HepG2 (cell line): ENCODE results near the gene VPS4A. TPM values are rescaled to one million over a fixed set of nuclear protein-coding genes. Genes with fewer than 3 reads are reported as not detected.

Experiments
- AGO1 ChIP-seq: fragments of 200-400 bp; formaldehyde crosslinking; IDR thresholded peaks from 2 replicates; pipeline ENCODE4 v1.6.1; 2017; ENCODE audit warnings: mild to moderate bottlenecking, low read depth, low read length, moderate library complexity; ENCODE audit not compliant: poor library complexity, severe bottlenecking
- ARHGAP35 ChIP-seq: sonication (generic); formaldehyde crosslinking; IDR thresholded peaks from 2 replicates; pipeline ENCODE4 v1.9.0; 2022; ENCODE audit warnings: mild to moderate bottlenecking, inconsistent platforms, moderate library complexity, missing genetic modification reagents, borderline replicate concordance
- ARNT2 ChIP-seq: sonication (generic); formaldehyde crosslinking; IDR thresholded peaks from 2 replicates; pipeline ENCODE4 v1.8.0; 2022; ENCODE audit warnings: mild to moderate bottlenecking, low read depth, missing genetic modification reagents, moderate library complexity
- ATF6 ChIP-seq: sonication (generic); formaldehyde crosslinking; conservative IDR thresholded peaks from 2 replicates; pipeline ENCODE4 v1.4.0; 2020; ENCODE audit warnings: missing genetic modification reagents
- CREB1 ChIP-seq, 2 experiments: fragments of 450-650 bp in 1 of 2; IDR thresholded peaks; 2 replicates each; pipeline ENCODE4 v1.6.1; 2016 to 2017; ENCODE audit warnings: control low read depth in 1 of 2, mild to moderate bottlenecking in 1 of 2, missing compliant biosample characterization in 1 of 2, missing genetic modification characterization in 1 of 2
- JARID2 ChIP-seq: sonication (generic); formaldehyde crosslinking; IDR thresholded peaks from 2 replicates; pipeline ENCODE4 v1.8.1; 2023; ENCODE audit warnings: missing genetic modification reagents, inconsistent platforms; ENCODE audit not compliant: insufficient replicate concordance
- MYC ChIP-seq: sonication (generic); formaldehyde crosslinking; IDR thresholded peaks from 2 replicates; pipeline ENCODE4 v1.9.0; 2021; ENCODE audit warnings: missing genetic modification reagents, borderline replicate concordance
- PAX8 ChIP-seq: sonication (generic); formaldehyde crosslinking; IDR thresholded peaks from 2 replicates; pipeline ENCODE4 v1.8.0; 2022; ENCODE audit warnings: mild to moderate bottlenecking, missing genetic modification reagents, borderline replicate concordance
- PHF21A ChIP-seq: sonication (generic); formaldehyde crosslinking; IDR thresholded peaks from 2 replicates; pipeline ENCODE4 v1.5.0; 2020; ENCODE audit warnings: mild to moderate bottlenecking, missing genetic modification reagents
- POLR2AphosphoS2 ChIP-seq: IDR thresholded peaks from 2 replicates; pipeline ENCODE4 v1.6.1; 2011; ENCODE audit warnings: low read depth, low read length, improper control_type of control experiment
- RELA ChIP-seq: sonication (generic); formaldehyde crosslinking; IDR thresholded peaks from 2 replicates; pipeline ENCODE4 v1.4.0; 2020; ENCODE audit warnings: missing genetic modification reagents
- SALL2 ChIP-seq: sonication (generic); formaldehyde crosslinking; IDR thresholded peaks from 2 replicates; pipeline ENCODE4 v1.8.1; 2023; ENCODE audit warnings: mild to moderate bottlenecking, missing genetic modification reagents, inconsistent platforms
- ZBTB7A ChIP-seq: sonication (generic); formaldehyde crosslinking; IDR thresholded peaks from 2 replicates; pipeline ENCODE4 v1.8.0; 2022; ENCODE audit warnings: mild to moderate bottlenecking, missing genetic modification reagents
- ZFP1 ChIP-seq: IDR thresholded peaks from 2 replicates; pipeline ENCODE4 v1.6.1; 2016
- ZFP82 ChIP-seq: sonication (generic); formaldehyde crosslinking; IDR thresholded peaks from 2 replicates; pipeline ENCODE4 v1.5.1; 2020; ENCODE audit warnings: mild to moderate bottlenecking, missing genetic modification reagents, borderline replicate concordance
- ZMYM4 ChIP-seq: sonication (generic); formaldehyde crosslinking; IDR thresholded peaks from 2 replicates; pipeline ENCODE4 v1.8.1; 2023; ENCODE audit warnings: mild to moderate bottlenecking, missing genetic modification reagents
- ZNF282 ChIP-seq: fragments of 450-650 bp; IDR thresholded peaks from 2 replicates; pipeline ENCODE4 v1.6.1; 2018; ENCODE audit not compliant: partially characterized antibody
- ZNF713 ChIP-seq: sonication (generic); formaldehyde crosslinking; IDR thresholded peaks from 2 replicates; pipeline ENCODE4 v1.4.0; 2020; ENCODE audit warnings: mild to moderate bottlenecking, missing genetic modification reagents
- ZNF749 ChIP-seq: sonication (generic); formaldehyde crosslinking; IDR thresholded peaks from 2 replicates; pipeline ENCODE4 v1.8.0; 2022; ENCODE audit warnings: mild to moderate bottlenecking, missing genetic modification reagents, moderate library complexity, borderline replicate concordance
- ZSCAN12 ChIP-seq: sonication (generic); formaldehyde crosslinking; IDR thresholded peaks from 2 replicates; pipeline ENCODE4 v1.9.0; 2021; ENCODE audit warnings: mild to moderate bottlenecking, missing genetic modification reagents
- polyA plus RNA-seq, 8 experiments: library from polyadenylated mRNA; depleted of rRNA in 3 of 8; stranded (reverse) in 7 of 8; unstranded in 1 of 8; fragments of >200 nt; fragmentation: Illumina TruSeq in 4 of 8; extraction: Trizol in 4 of 8; gene quantifications; 2 replicates each; pipeline versions ENCODE4 v1.2.1 to v1.2.3, GENCODE V29; 2011 to 2016; ENCODE audit warnings: low read depth in 4 of 8, missing spikeins in 1 of 8, mixed read lengths in 1 of 8; ENCODE audit not compliant: insufficient read depth in 1 of 8
- total RNA-seq, 5 experiments: library from RNA; depleted of rRNA; stranded (reverse); fragments of >200 nt; fragmentation: Illumina TruSeq; extraction: Trizol; gene quantifications; 2 replicates each; pipeline ENCODE4 v1.2.3, GENCODE V29; 2016; ENCODE audit warnings: low read depth in 1 of 5
- TF ChIP-seq, protein P1 (sequence below): sonication (generic); formaldehyde crosslinking; IDR thresholded peaks from 2 replicates; pipeline ENCODE4 v1.4.0; 2020; ENCODE audit warnings: missing genetic modification reagents, borderline replicate concordance
- TF ChIP-seq, protein P2 (sequence below): IDR thresholded peaks from 2 replicates; pipeline ENCODE4 v1.6.1; 2016; ENCODE audit warnings: low read depth, control low read depth

Gene VPS4A
- total and polyA plus RNA-seq, 2 of the 13 experiments (the other 11 are each of a cell fraction or from before 2014, with no cell fraction given), result 13.2 to 27.9 TPM

GRCh38 chr16:69310653-69311532 lies at the start of gene VPS4A (continued):
- TF ChIP-seq PAX8 (peak; percentile 80; the same call in 1 of the 2 replicates), ZNF749 (CRISPR knock-in tag) (0 out of 2 replicates have a peak, but pooled peaks have one; percentile 82), PHF21A (peak; percentile 53; the same call in 1 of the 2 replicates), ARNT2 (peak; percentile 72; the same call in 1 of the 2 replicates), ZNF282 (no peak), ZBTB7A (CRISPR knock-in tag) (no peak), ZSCAN12 (CRISPR knock-in tag) (peak; percentile 31; the same call in 1 of the 2 replicates), ATF6 (CRISPR knock-in tag) (no peak), ZFP1 (CRISPR knock-in tag) (0 out of 2 replicates have a peak, but pooled peaks have one; percentile 34), RELA (CRISPR knock-in tag) (no peak), AGO1 (no peak), ARHGAP35 (CRISPR knock-in tag) (no peak), ZFP82 (CRISPR knock-in tag) (peak; percentile 91; the same call in 1 of the 2 replicates), JARID2 (CRISPR knock-in tag) (peak; percentile 66), POLR2AphosphoS2 (no peak), CREB1 (IDR thresholded peaks at IDR 0.05) (0 out of 2 replicates have a peak, but pooled peaks have one; percentile 19), CREB1 (CRISPR knock-in tag; IDR thresholded peaks at IDR 0.05) (no peak), ZNF713 (CRISPR knock-in tag) (peak; percentile 86; the same call in 1 of the 2 replicates), ZMYM4 (CRISPR knock-in tag) (peak; percentile 94), MYC (CRISPR knock-in tag) (no peak), SALL2 (CRISPR knock-in tag) (peak; percentile 84)
- TF ChIP-seq, protein P1, sequence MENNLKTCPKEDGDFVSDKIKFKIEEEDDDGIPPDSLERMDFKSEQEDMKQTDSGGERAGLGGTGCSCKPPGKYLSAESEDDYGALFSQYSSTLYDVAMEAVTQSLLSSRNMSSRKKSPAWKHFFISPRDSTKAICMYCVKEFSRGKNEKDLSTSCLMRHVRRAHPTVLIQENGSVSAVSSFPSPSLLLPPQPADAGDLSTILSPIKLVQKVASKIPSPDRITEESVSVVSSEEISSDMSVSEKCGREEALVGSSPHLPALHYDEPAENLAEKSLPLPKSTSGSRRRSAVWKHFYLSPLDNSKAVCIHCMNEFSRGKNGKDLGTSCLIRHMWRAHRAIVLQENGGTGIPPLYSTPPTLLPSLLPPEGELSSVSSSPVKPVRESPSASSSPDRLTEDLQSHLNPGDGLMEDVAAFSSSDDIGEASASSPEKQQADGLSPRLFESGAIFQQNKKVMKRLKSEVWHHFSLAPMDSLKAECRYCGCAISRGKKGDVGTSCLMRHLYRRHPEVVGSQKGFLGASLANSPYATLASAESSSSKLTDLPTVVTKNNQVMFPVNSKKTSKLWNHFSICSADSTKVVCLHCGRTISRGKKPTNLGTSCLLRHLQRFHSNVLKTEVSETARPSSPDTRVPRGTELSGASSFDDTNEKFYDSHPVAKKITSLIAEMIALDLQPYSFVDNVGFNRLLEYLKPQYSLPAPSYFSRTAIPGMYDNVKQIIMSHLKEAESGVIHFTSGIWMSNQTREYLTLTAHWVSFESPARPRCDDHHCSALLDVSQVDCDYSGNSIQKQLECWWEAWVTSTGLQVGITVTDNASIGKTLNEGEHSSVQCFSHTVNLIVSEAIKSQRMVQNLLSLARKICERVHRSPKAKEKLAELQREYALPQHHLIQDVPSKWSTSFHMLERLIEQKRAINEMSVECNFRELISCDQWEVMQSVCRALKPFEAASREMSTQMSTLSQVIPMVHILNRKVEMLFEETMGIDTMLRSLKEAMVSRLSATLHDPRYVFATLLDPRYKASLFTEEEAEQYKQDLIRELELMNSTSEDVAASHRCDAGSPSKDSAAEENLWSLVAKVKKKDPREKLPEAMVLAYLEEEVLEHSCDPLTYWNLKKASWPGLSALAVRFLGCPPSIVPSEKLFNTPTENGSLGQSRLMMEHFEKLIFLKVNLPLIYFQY, result no peak; the same call in 1 of the 2 replicates
- TF ChIP-seq, protein P2, sequence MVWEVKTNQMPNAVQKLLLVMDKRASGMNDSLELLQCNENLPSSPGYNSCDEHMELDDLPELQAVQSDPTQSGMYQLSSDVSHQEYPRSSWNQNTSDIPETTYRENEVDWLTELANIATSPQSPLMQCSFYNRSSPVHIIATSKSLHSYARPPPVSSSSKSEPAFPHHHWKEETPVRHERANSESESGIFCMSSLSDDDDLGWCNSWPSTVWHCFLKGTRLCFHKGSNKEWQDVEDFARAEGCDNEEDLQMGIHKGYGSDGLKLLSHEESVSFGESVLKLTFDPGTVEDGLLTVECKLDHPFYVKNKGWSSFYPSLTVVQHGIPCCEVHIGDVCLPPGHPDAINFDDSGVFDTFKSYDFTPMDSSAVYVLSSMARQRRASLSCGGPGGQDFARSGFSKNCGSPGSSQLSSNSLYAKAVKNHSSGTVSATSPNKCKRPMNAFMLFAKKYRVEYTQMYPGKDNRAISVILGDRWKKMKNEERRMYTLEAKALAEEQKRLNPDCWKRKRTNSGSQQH (CRISPR knock-in tag), result peak; percentile 92
